OCI-LY3 (cell line): Measurements from ENCODE around the gene C5.
A peak's percentile ranks its signal among the peaks of the same experiment; 100 is the strongest.

Source experiments
- H2AFZ ChIP-seq: fragments of 200-600, 300-600 bp; shearing (Covaris generic); 2 replicates; pipeline ENCODE4 v1.6.0; 2014; ENCODE audit warnings: antibody characterized with exemption, low read depth, low read length
- H3K27ac ChIP-seq: fragments of 200-600, 300-600 bp; sonication (generic); 2 replicates; pipeline ENCODE4 v1.5.1; 2014; ENCODE audit warnings: mild to moderate bottlenecking, low read length, moderate library complexity, mixed read lengths
- H3K27me3 ChIP-seq: fragments of 200-600, 300-600 bp; sonication (generic); 2 replicates; pipeline ENCODE4 v1.6.1; 2014; ENCODE audit warnings: low read depth, low read length, mixed read lengths
- H3K36me3 ChIP-seq: fragments of 200-600, 300-600 bp; sonication (generic); replicated peaks from 2 replicates; pipeline ENCODE3; 2014; ENCODE audit warnings: low read depth, low read length, mixed read lengths
- H3K4me1 ChIP-seq: fragments of 300-600, 200-600 bp; sonication (generic); 2 replicates; pipeline ENCODE4 v1.6.1; 2014; ENCODE audit warnings: low read length, mixed read lengths
- H3K4me2 ChIP-seq: fragments of 200-600, 300-600 bp; sonication (generic); 2 replicates; pipeline ENCODE4 v1.6.1; 2014; ENCODE audit warnings: low read length, mixed read lengths
- H3K4me3 ChIP-seq: fragments of 300-600, 200-600 bp; sonication (generic); 2 replicates; pipeline ENCODE4 v1.5.1; 2014; ENCODE audit warnings: antibody characterized with exemption, mild to moderate bottlenecking, low read length, moderate library complexity
- H3K79me2 ChIP-seq: fragments of 300-600, 200-600 bp; shearing (Covaris generic); 2 replicates; pipeline ENCODE4 v1.6.1; 2014; ENCODE audit warnings: mild to moderate bottlenecking, low read length, mixed read lengths
- H3K9ac ChIP-seq: fragments of 300-600, 200-600 bp; shearing (Covaris generic); 2 replicates; pipeline ENCODE4 v1.6.0; 2014; ENCODE audit warnings: mild to moderate bottlenecking, low read length, moderate library complexity
- H3K9me3 ChIP-seq: fragments of 200-600, 300-600 bp; shearing (Covaris generic); 2 replicates; pipeline ENCODE4 v1.6.1; 2014; ENCODE audit warnings: low read length, mixed read lengths; ENCODE audit not compliant: insufficient read depth
- H4K20me1 ChIP-seq: fragments of 200-600, 300-600 bp; sonication (generic); 2 replicates; pipeline ENCODE4 v1.6.1; 2016; ENCODE audit warnings: low read length, mixed read lengths; ENCODE audit not compliant: insufficient read depth
- CTCF ChIP-seq: fragments of 200-600, 300-600 bp; sonication (generic); IDR thresholded peaks from 2 replicates; pipeline ENCODE4 v1.5.1; 2014; ENCODE audit warnings: antibody characterized with exemption, low read length, low read depth
- EZH2phosphoT487 ChIP-seq: fragments of 200-600 bp; shearing (Covaris generic); IDR thresholded peaks from 2 replicates; pipeline ENCODE4 v1.6.1; 2018; ENCODE audit warnings: antibody characterized with exemption, mixed run types, low read depth

Gene C5

GRCh38 chr9:120946259-120946658 lies 103.8 kb downstream of the C5 start:
- no peaks in the 10 kb centered on the region for H3K79me2 ChIP-seq
- no peak overlapping the region for H2AFZ ChIP-seq
- H3K36me3 ChIP-seq, result no peaks in the 10 kb centered on the region
- no peak overlapping the region for H3K4me3 ChIP-seq
- no peaks in the 10 kb centered on the region for H4K20me1 ChIP-seq
- no peak overlapping the region for H3K9ac ChIP-seq
- peaks cover 51% of the 10 kb centered on the region for H3K4me1 ChIP-seq
- no peak overlapping the region for H3K27ac ChIP-seq
- no peaks in the 10 kb centered on the region for H3K27me3 ChIP-seq
- no peak overlapping the region for H3K4me2 ChIP-seq
- H3K9me3 ChIP-seq, result no peaks in the 10 kb centered on the region
- no peak for TF ChIP-seq EZH2phosphoT487
- TF ChIP-seq CTCF, result no peak

- Histone ChIP-seq H3K9me3 (no peaks in the 10 kb centered on the region), H3K4me2 (peak overlapping the region; percentile 72), H3K36me3 (no peaks in the 10 kb centered on the region), H3K27ac (peak overlapping the region; percentile 90), H3K9ac (peak overlapping the region; percentile 46; the same call in 1 of the 2 replicates), H3K4me1 (peaks cover 60% of the 10 kb centered on the region), H4K20me1 (no peaks in the 10 kb centered on the region), H3K27me3 (no peaks in the 10 kb centered on the region), H2AFZ (peak overlapping the region; percentile 17; the same call in 1 of the 2 replicates), H3K79me2 (no peaks in the 10 kb centered on the region), H3K4me3 (peak overlapping the region; percentile 15; the same call in 1 of the 2 replicates)
- no peak for TF ChIP-seq CTCF
- TF ChIP-seq EZH2phosphoT487, result no peak
Observed at GRCh38 chr9:120944948-120945347, 105.1 kb downstream of the C5 start.

GRCh38 chr9:120944434-120944843 lies 105.6 kb downstream of the C5 start:
- Histone ChIP-seq H3K27me3 (no peaks in the 10 kb centered on the region), H3K4me2 (peak overlapping the region; percentile 72), H3K4me1 (peaks cover 60% of the 10 kb centered on the region), H3K9me3 (no peaks in the 10 kb centered on the region), H3K4me3 (peak overlapping the region; percentile 19), H4K20me1 (no peaks in the 10 kb centered on the region), H3K27ac (peak overlapping the region; percentile 90), H3K36me3 (no peaks in the 10 kb centered on the region), H3K79me2 (no peaks in the 10 kb centered on the region), H3K9ac (peak overlapping the region; percentile 55), H2AFZ (peak overlapping the region; percentile 17)
- TF ChIP-seq CTCF, result no peak
- TF ChIP-seq EZH2phosphoT487, result no peak

- H3K9me3 ChIP-seq, result no peaks in the 10 kb centered on the region
- no peaks in the 10 kb centered on the region for H3K36me3 ChIP-seq
- no peaks in the 10 kb centered on the region for H3K27me3 ChIP-seq
- H3K79me2 ChIP-seq, result no peaks in the 10 kb centered on the region
- TF ChIP-seq EZH2phosphoT487 (no peak), CTCF (no peak)
- peaks cover 66% of the 10 kb centered on the region for H3K4me1 ChIP-seq
- H3K27ac ChIP-seq, result no peak overlapping the region
- H2AFZ ChIP-seq, result peak overlapping the region; percentile 3; the same call in 1 of the 2 replicates
- H3K9ac ChIP-seq, result peak overlapping the region; percentile 7; the same call in 1 of the 2 replicates
- peak overlapping the region; percentile 3; the same call in 1 of the 2 replicates for H3K4me2 ChIP-seq
- no peaks in the 10 kb centered on the region for H4K20me1 ChIP-seq
- no peak overlapping the region for H3K4me3 ChIP-seq
Observed at GRCh38 chr9:120942186-120943001, 107.7 kb downstream of the C5 start.
